ENCODE data around the gene RAB14.

DNA sequence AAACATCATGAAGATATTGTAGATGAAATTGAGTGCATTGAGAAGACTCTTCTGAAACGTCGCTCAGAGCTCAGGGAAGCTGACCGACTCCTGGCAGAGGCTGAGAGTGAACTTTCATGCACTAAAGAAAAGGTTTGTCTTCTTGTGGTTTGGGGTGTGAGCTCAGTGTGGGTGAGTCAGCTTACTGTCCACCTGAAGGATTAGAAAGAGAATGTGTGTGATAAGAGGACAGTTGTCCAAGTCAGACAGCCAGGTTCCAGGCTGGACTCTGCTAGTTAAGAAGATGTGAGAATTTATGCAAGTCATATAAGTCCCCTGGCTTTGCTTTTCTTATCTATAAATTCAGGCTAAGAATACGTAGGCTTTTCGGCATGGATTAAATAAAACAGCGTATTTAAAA is 46.9 kb downstream of the RAB14 start:
- TF ChIP-seq EZH2 (IDR thresholded peaks at IDR 0.05; ENCODE audit: low read depth): no peak
- TF ChIP-seq, protein P1, sequence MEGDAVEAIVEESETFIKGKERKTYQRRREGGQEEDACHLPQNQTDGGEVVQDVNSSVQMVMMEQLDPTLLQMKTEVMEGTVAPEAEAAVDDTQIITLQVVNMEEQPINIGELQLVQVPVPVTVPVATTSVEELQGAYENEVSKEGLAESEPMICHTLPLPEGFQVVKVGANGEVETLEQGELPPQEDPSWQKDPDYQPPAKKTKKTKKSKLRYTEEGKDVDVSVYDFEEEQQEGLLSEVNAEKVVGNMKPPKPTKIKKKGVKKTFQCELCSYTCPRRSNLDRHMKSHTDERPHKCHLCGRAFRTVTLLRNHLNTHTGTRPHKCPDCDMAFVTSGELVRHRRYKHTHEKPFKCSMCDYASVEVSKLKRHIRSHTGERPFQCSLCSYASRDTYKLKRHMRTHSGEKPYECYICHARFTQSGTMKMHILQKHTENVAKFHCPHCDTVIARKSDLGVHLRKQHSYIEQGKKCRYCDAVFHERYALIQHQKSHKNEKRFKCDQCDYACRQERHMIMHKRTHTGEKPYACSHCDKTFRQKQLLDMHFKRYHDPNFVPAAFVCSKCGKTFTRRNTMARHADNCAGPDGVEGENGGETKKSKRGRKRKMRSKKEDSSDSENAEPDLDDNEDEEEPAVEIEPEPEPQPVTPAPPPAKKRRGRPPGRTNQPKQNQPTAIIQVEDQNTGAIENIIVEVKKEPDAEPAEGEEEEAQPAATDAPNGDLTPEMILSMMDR (conservative IDR thresholded peaks at IDR 0.05): no peak
